ENCODE results near the gene CRYZ.
A peak's percentile ranks its signal among the peaks of the same experiment; 100 is the strongest.
"Not testable (repeated sequence)": the region's sequence is repeated elsewhere in the genome, so short reads cannot be mapped to it uniquely, and the experiment has no call there.

The CRYZ gene

GRCh38 chr1:74773582-74773981 lies 40.7 kb upstream of the CRYZ start:
- H3K4me3 ChIP-seq (ENCODE audit: low read depth, low read length): no peak overlapping the region
- DNase-seq (ENCODE audit: low read depth): no peak
- TF ChIP-seq MYC (IDR thresholded peaks at IDR 0.05; ENCODE audit: low read depth, low read length) (no peak), MAX (IDR thresholded peaks at IDR 0.05; ENCODE audit: low read depth, low read length) (no peak), CTCF (IDR thresholded peaks at IDR 0.05; ENCODE audit: low read depth, low read length) (no peak), POLR2A (IDR thresholded peaks at IDR 0.05; ENCODE audit: extremely low read depth, insufficient read length) (no peak)

- DNase-seq (ENCODE audit: low read depth): peak; percentile 23
- no peak for TF ChIP-seq CTCF (IDR thresholded peaks at IDR 0.05; ENCODE audit: low read depth, low read length)
- TF ChIP-seq MYC (IDR thresholded peaks at IDR 0.05; ENCODE audit: low read depth, low read length): no peak
- TF ChIP-seq POLR2A (IDR thresholded peaks at IDR 0.05; ENCODE audit: extremely low read depth, insufficient read length): no peak
- TF ChIP-seq MAX (IDR thresholded peaks at IDR 0.05; ENCODE audit: low read depth, low read length): no peak
- no peak overlapping the region for H3K4me3 ChIP-seq (ENCODE audit: low read depth, low read length)
Measured at GRCh38 chr1:74772945-74773344, 40.1 kb upstream of the CRYZ start.

- H3K4me3 ChIP-seq (ENCODE audit: low read depth, low read length): no peak overlapping the region
- TF ChIP-seq CTCF (IDR thresholded peaks at IDR 0.05; ENCODE audit: low read depth, low read length) (peak; percentile 45), MYC (IDR thresholded peaks at IDR 0.05; ENCODE audit: low read depth, low read length) (0 out of 2 replicates have a peak, but pooled peaks have one; percentile 10), MAX (IDR thresholded peaks at IDR 0.05; ENCODE audit: low read depth, low read length) (no peak), POLR2A (IDR thresholded peaks at IDR 0.05; ENCODE audit: extremely low read depth, insufficient read length) (no peak)
- DNase-seq (ENCODE audit: low read depth): peak; percentile 48
Measured at GRCh38 chr1:74771913-74772515, 39.2 kb upstream of the CRYZ start.

- DNase-seq (ENCODE audit: low read depth): peak; percentile 39
- TF ChIP-seq MYC (IDR thresholded peaks at IDR 0.05; ENCODE audit: low read depth, low read length) (no peak), CTCF (IDR thresholded peaks at IDR 0.05; ENCODE audit: low read depth, low read length) (peak; percentile 56), POLR2A (IDR thresholded peaks at IDR 0.05; ENCODE audit: extremely low read depth, insufficient read length) (no peak)
- H3K4me3 ChIP-seq (ENCODE audit: low read depth, low read length): no peak overlapping the region
Measured at GRCh38 chr1:74767490-74767889, 34.6 kb upstream of the CRYZ start.

- no peak overlapping the region for H3K4me3 ChIP-seq (ENCODE audit: low read depth, low read length)
- no peak for TF ChIP-seq POLR2A (IDR thresholded peaks at IDR 0.05; ENCODE audit: extremely low read depth, insufficient read length)
- no peak for TF ChIP-seq CTCF (IDR thresholded peaks at IDR 0.05; ENCODE audit: low read depth, low read length)
- TF ChIP-seq MAX (IDR thresholded peaks at IDR 0.05; ENCODE audit: low read depth, low read length): no peak
- TF ChIP-seq MYC (IDR thresholded peaks at IDR 0.05; ENCODE audit: low read depth, low read length): no peak
- no peak for DNase-seq (ENCODE audit: low read depth)
Measured at GRCh38 chr1:74766579-74766978, 33.7 kb upstream of the CRYZ start.

- H3K4me3 ChIP-seq (ENCODE audit: low read depth, low read length): no peak overlapping the region
- DNase-seq (ENCODE audit: low read depth): no peak
- TF ChIP-seq CTCF (IDR thresholded peaks at IDR 0.05; ENCODE audit: low read depth, low read length): no peak
- no peak for TF ChIP-seq MYC (IDR thresholded peaks at IDR 0.05; ENCODE audit: low read depth, low read length)
- TF ChIP-seq POLR2A (IDR thresholded peaks at IDR 0.05; ENCODE audit: extremely low read depth, insufficient read length): no peak
- no peak for TF ChIP-seq MAX (IDR thresholded peaks at IDR 0.05; ENCODE audit: low read depth, low read length)
Measured at GRCh38 chr1:74763807-74764206, 31.0 kb upstream of the CRYZ start.

- not testable (repeated sequence) for DNase-seq (ENCODE audit: low read depth); H3K4me3 ChIP-seq (ENCODE audit: low read depth, low read length)
Measured at GRCh38 chr1:74756650-74757049, 23.8 kb upstream of the CRYZ start.
